ENCODE measurements around the gene PI4K2B.

Gene PI4K2B

GRCh38 chr4:25308306-25308705, 74.5 kb downstream of the PI4K2B start:
- ChIA-PET CTCF (no interaction called here), POLR2A (no interaction called here)
- Histone ChIP-seq H3K27ac (ENCODE audit: extremely low read depth, low read depth, low read length) (no peak overlapping the region), H3K4me3 (ENCODE audit: low read depth, low read length) (no peak overlapping the region), H3K4me1 (ENCODE audit: control insufficient read depth, insufficient read depth, low read length) (no peaks in the 10 kb centered on the region), H3K36me3 (ENCODE audit: control insufficient read depth in 2 of 2, insufficient read depth in 1 of 2, low read length in 2 of 2) (no peaks in the 10 kb centered on the region), H3K9me3 (ENCODE audit: control insufficient read depth, insufficient read depth, low read depth, low read length) (no peaks in the 10 kb centered on the region)
- TF ChIP-seq ZNF449 (tag by site-specific recombination; IDR thresholded peaks at IDR 0.05), result no peak
- TF ChIP-seq ZNF391 (tag by site-specific recombination; IDR thresholded peaks at IDR 0.05; ENCODE audit: borderline replicate concordance, low read depth), result no peak
- no peak for TF ChIP-seq ZNF626 (tag by site-specific recombination; IDR thresholded peaks at IDR 0.05)
- TF ChIP-seq ZNF248 (tag by site-specific recombination; IDR thresholded peaks at IDR 0.05), result no peak
- TF ChIP-seq, protein P1, sequence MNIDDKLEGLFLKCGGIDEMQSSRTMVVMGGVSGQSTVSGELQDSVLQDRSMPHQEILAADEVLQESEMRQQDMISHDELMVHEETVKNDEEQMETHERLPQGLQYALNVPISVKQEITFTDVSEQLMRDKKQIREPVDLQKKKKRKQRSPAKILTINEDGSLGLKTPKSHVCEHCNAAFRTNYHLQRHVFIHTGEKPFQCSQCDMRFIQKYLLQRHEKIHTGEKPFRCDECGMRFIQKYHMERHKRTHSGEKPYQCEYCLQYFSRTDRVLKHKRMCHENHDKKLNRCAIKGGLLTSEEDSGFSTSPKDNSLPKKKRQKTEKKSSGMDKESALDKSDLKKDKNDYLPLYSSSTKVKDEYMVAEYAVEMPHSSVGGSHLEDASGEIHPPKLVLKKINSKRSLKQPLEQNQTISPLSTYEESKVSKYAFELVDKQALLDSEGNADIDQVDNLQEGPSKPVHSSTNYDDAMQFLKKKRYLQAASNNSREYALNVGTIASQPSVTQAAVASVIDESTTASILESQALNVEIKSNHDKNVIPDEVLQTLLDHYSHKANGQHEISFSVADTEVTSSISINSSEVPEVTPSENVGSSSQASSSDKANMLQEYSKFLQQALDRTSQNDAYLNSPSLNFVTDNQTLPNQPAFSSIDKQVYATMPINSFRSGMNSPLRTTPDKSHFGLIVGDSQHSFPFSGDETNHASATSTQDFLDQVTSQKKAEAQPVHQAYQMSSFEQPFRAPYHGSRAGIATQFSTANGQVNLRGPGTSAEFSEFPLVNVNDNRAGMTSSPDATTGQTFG (tag by site-specific recombination; IDR thresholded peaks at IDR 0.05; ENCODE audit: borderline replicate concordance), result no peak
- no peak for TF ChIP-seq ZNF138 (tag by site-specific recombination; IDR thresholded peaks at IDR 0.05; ENCODE audit: borderline replicate concordance)
- TF ChIP-seq ZBTB48 (tag by site-specific recombination; IDR thresholded peaks at IDR 0.05), result no peak
- no peak for TF ChIP-seq ZNF777 (tag by site-specific recombination; IDR thresholded peaks at IDR 0.05; ENCODE audit: borderline replicate concordance)
- TF ChIP-seq, protein P2, sequence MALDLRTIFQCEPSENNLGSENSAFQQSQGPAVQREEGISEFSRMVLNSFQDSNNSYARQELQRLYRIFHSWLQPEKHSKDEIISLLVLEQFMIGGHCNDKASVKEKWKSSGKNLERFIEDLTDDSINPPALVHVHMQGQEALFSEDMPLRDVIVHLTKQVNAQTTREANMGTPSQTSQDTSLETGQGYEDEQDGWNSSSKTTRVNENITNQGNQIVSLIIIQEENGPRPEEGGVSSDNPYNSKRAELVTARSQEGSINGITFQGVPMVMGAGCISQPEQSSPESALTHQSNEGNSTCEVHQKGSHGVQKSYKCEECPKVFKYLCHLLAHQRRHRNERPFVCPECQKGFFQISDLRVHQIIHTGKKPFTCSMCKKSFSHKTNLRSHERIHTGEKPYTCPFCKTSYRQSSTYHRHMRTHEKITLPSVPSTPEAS (tag by site-specific recombination; IDR thresholded peaks at IDR 0.05), result no peak
- TF ChIP-seq HOXC10 (CRISPR knock-in tag; IDR thresholded peaks at IDR 0.05), result no peak
- no peak for TF ChIP-seq ZNF398 (tag by site-specific recombination; IDR thresholded peaks at IDR 0.05)
- TF ChIP-seq, protein P3, sequence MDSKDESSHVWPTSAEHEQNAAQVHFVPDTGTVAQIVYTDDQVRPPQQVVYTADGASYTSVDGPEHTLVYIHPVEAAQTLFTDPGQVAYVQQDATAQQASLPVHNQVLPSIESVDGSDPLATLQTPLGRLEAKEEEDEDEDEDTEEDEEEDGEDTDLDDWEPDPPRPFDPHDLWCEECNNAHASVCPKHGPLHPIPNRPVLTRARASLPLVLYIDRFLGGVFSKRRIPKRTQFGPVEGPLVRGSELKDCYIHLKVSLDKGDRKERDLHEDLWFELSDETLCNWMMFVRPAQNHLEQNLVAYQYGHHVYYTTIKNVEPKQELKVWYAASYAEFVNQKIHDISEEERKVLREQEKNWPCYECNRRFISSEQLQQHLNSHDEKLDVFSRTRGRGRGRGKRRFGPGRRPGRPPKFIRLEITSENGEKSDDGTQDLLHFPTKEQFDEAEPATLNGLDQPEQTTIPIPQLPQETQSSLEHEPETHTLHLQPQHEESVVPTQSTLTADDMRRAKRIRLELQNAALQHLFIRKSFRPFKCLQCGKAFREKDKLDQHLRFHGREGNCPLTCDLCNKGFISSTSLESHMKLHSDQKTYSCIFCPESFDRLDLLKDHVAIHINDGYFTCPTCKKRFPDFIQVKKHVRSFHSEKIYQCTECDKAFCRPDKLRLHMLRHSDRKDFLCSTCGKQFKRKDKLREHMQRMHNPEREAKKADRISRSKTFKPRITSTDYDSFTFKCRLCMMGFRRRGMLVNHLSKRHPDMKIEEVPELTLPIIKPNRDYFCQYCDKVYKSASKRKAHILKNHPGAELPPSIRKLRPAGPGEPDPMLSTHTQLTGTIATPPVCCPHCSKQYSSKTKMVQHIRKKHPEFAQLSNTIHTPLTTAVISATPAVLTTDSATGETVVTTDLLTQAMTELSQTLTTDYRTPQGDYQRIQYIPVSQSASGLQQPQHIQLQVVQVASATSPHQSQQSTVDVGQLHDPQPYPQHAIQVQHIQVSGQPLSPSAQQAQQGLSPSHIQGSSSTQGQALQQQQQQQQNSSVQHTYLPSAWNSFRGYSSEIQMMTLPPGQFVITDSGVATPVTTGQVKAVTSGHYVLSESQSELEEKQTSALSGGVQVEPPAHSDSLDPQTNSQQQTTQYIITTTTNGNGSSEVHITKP (tag by site-specific recombination; IDR thresholded peaks at IDR 0.05), result no peak
- TF ChIP-seq, protein P4, sequence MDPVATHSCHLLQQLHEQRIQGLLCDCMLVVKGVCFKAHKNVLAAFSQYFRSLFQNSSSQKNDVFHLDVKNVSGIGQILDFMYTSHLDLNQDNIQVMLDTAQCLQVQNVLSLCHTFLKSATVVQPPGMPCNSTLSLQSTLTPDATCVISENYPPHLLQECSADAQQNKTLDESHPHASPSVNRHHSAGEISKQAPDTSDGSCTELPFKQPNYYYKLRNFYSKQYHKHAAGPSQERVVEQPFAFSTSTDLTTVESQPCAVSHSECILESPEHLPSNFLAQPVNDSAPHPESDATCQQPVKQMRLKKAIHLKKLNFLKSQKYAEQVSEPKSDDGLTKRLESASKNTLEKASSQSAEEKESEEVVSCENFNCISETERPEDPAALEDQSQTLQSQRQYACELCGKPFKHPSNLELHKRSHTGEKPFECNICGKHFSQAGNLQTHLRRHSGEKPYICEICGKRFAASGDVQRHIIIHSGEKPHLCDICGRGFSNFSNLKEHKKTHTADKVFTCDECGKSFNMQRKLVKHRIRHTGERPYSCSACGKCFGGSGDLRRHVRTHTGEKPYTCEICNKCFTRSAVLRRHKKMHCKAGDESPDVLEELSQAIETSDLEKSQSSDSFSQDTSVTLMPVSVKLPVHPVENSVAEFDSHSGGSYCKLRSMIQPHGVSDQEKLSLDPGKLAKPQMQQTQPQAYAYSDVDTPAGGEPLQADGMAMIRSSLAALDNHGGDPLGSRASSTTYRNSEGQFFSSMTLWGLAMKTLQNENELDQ (tag by site-specific recombination; IDR thresholded peaks at IDR 0.05; ENCODE audit: low read depth), result no peak
- no peak for TF ChIP-seq TCF7L2 (IDR thresholded peaks at IDR 0.05; ENCODE audit: borderline replicate concordance, low read depth, low read length)

All from HEK293 (cell line).